DMS 273 treated with DMSO at 0.1 percent for 48 hours (cell line): ENCODE measurements around the gene DNAJC5.

Experiments
- DNase-seq: peaks from one replicate; lab custom pipeline; 2025; lab: John Stamatoyannopoulos, UW

DNAJC5 gene

GRCh38 chr20:63980806-63981728, 86.1 kb downstream of the DNAJC5 start, which contains the start of gene PRPF6:
PRPF6 (plus strand) TSS chr20:63981132; CDS start chr20:63981246, 114 bp downstream.
- DNase-seq: peak; percentile 86

GRCh38 chr20:63982937-63983336, 88.0 kb downstream of the DNAJC5 start:
- DNase-seq: no peak
